HG03039 (cell line): ENCODE measurements around the gene CENPS.
"Not testable (repeated sequence)": the region's sequence is repeated elsewhere in the genome, so short reads cannot be mapped to it uniquely, and the experiment has no call there.

Source experiments
- ATAC-seq: cut with Tn5 transposase; IDR thresholded peaks from one replicate; pipeline ENCODE4 v1.9.1; 2021; ENCODE audit warnings: mild to moderate bottlenecking, moderate library complexity; ENCODE audit not compliant: unreplicated experiment

CENPS gene

GRCh38 chr1:10418741-10419140 is 11.5 kb upstream of the CENPS start:
- ATAC-seq = not testable (repeated sequence)

- ATAC-seq = no peak
These were observed 10.9 kb upstream of the CENPS start for GRCh38 chr1:10419351-10419750.

- no peak for ATAC-seq
These were observed 8.6 kb upstream of the CENPS start for GRCh38 chr1:10421637-10422036.

GRCh38 chr1:10424034-10424433 is 6.2 kb upstream of the CENPS start:
- ATAC-seq = no peak

DNA sequence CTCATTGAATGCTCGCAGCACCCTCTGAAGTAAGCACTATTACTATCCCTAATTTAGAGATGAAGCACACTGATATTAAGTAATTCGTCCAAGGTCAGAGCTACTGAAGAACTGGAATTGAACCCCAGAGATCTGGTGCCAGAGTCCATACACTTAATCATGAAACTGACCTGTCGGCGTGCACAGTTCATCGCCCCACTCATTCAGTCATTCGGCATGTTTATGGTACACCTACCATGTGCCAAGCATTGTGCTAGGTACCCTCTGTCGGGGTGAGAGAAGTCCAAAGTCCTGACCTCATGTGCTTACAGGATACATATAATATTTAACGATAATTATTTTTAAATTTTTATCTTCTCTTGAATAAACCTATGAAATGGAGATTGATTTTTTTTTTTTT is 5.6 kb upstream of the CENPS start:
- no peak for ATAC-seq

DNA sequence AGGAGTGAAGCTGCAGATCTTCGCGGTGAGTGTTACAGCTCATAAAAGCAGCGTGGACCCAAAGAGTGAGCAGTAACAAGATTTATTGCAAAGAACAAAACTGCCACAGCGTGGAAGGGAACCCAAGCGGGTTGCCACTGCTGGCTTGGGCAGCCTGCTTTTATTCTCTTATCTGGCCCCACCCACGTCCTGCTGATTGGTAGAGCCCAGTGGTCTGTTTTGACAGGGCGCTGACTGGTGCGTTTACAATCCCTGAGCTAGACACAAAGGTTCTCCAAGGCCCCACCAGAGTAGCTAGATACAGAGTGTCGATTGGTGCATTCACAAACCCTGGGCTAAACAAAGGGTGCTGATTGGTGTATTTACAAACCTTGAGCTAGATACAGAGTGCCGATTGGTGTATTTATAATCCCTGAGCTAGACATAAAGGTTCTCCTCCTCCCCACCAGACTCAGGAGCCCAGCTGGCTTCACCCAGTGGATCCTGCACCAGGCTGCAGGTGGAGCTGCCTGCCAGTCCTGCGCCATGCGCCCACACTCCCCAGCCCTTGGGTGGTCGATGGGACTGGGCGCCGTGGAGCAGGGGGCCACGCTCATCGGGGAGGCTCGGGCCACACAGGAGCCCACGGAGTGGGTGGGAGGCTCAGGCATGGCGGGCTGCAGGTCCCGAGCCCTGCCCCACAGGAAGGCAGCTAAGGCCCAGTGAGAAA is 4.3 kb upstream of the CENPS start:
- not testable (repeated sequence) for ATAC-seq

DNA sequence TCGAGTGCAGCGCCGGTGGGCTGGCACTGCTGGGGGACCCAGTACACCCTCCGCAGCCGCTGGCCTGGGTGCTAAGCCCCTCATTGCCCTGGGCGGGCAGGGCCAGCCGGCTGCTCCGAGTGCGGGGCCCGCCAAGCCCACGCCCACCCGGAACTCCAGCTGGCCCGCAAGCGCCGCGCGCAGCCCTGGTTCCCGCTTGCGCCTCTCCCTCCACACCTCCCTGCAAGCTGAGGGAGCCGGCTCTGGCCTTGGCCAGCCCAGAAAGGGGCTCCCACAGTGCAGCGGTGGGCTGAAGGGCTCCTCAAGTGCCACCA is 3.7 kb upstream of the CENPS start:
- ATAC-seq = not testable (repeated sequence)

DNA sequence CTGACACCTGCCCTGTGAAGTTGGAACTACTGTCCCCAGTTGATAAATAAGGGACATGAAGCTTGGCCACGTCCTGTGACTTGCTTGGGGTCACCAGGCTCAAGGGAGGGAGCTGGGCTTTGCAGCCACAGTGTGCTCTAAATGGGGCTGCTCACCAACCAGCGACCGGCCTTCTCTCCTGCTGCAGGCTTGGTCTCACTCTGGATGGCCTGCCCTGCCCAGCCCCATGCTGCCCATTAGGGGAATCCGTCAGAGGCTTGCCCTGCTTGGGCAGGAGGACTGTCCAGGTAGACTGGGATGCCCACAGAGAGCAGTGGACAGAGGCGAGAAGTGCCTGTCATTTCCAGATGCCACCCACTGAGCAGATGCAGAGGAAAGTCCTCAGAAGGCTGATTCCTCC is 1.2 kb upstream of the CENPS start:
- no peak for ATAC-seq

GRCh38 chr1:10429868-10430215 is 391 bp upstream of the CENPS start:
- ATAC-seq = peak; percentile 10

DNA sequence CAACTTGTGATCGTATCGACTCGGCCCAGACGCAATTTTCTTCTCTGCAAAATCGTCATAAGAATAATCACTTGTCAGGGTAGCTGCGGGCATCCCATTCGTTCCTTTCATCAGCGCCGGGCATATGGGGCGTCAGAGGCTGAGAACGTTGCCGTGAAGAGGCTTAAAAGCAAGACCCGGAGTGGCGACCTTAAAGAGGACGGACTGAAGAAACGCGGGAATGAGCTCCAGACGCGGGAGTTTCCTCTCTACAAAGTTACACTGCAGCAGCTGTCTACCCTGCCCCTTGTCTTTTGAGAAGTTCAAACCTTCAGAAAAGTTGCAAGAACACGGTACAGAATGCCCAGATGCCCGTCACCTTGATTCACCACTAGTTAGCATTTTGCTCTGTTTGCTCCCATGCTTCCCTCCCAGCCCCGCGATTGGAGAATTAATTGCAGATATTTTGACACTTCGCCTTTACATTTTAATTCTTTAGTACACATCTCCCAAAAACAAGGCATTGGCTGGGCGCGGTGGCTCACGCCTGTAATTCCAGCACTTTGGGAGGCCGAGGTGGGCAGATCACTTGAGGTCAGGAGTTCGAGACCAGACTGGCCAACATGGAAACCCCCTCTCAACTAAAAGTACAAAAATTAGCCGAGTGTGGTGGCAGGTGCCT is 967 bp downstream of the CENPS start:
- no peak for ATAC-seq

GRCh38 chr1:10432910-10433700 is 2.9 kb downstream of the CENPS start:
- ATAC-seq = no peak

GRCh38 chr1:10433790-10434189 is 3.6 kb downstream of the CENPS start:
- no peak for ATAC-seq

- ATAC-seq = no peak
These were observed 4.4 kb downstream of the CENPS start for GRCh38 chr1:10434590-10434989.

DNA sequence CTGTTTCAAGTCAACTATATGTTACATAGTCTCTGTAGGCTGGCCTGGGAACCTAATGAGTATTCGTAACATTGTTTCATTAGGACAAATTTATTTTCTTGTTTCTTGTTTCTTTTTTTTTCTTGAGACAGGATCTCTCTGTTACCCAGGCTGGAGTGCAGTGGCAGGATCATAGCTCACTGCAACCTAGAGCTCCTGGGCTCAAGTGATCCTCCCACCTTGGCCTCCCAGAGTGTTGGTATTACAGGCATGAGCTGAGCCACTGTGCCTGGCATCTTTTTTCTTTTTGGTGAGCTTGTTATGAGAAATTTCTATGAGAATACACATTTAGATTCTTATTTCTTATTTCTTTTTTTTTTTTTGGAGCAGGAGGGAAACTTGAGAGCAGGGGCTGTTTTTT is 6.8 kb downstream of the CENPS start:
- no peak for ATAC-seq

GRCh38 chr1:10438677-10439163 is 8.5 kb downstream of the CENPS start:
- ATAC-seq = no peak

- ATAC-seq = no peak
These were observed 10.1 kb downstream of the CENPS start for GRCh38 chr1:10440305-10440704.

DNA sequence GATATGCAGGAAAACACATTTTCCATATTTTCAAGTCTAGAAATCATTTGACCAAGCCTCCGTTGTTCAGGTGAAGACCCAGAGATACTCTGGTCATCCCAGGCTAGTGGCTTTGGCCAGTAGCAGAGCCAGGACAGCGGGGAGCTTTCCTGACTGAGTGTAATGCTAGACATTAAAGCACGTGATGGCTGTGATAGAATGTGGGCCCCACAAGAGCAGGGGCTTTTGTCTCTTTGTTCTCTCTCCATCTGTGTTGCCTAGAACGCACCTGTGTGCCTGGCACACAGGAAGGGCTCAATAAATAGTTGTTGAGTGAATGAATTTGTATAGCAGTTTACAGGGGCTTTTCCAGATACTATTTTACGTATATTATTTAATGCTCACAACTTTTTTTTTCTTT is 10.6 kb downstream of the CENPS start:
- ATAC-seq = no peak

DNA sequence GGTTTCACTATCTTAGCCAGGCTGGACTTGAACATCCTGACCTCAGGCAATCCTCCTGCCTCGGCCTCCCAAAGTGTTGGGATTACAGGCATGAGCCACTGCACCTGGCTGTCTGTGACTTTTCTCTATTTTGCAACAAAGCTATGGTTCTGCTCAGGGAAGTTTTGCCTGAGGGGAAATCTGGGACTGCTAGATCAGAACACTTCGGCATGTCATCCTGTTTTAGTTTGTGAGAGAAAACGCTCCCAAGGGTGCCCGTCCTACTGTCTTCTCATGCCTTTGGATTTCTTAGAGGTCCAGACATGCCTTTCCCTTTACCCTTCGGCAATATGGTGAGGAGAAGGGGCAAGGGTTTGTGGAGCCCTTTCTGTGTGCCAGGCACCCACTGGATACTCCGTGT is 14.0 kb downstream of the CENPS start:
- no peak for ATAC-seq

DNA sequence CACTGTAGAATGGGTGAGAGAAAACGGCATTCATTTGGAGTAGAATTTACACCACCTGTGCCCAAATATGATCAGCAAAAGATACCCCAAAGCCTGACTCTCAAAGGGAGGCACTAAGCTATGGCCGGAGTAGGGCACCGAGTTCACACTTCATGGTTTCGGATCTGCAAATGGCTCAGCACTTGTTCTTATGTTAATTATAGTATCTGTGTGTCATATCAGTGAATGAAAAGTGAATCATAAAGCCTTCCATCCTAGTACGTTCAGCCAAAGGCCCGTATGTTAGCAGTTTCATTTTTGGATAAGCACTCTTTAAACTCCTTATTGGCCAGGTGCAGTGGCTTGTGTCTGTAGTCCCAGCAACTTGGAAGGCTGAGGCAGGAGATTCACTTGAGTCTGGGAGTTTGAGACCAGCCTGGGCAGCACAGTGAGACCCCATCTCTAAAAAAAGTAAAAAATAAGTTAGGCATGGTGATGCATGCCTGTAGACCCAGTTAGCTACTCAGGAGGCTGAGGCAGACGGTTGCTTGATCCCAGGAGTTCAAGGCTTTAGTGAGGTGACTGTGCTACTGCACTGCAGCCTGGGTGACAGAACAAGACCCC is 14.7 kb downstream of the CENPS start:
- no peak for ATAC-seq

GRCh38 chr1:10446790-10447422 is 16.7 kb downstream of the CENPS start:
- ATAC-seq = no peak

DNA sequence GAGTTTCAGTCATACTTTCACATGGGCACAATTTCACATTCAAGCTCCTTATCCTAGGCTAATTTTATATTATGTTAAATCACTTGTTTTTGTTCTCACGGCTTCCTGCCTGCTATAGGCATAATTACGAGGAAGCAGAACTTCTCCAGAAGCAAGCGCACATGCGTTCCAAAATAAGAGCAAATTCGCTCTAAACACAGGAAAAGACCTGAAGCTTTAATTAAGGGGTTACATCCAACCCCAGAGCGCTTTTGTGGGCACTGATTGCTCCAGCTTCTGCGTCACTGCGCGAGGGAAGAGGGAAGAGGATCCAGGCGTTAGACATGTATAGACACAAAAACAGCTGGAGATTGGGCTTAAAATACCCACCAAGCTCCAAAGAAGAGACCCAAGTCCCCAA is 19.5 kb downstream of the CENPS start, which contains the start of gene CORT:
Gene CORT, plus strand, starts transcription at position 281 of the 400 bp plus-strand sequence. CDS start 193 bp downstream, outside the sequence.
- no peak for ATAC-seq
